ENCODE data around the gene AXIN1.

GRCh38 chr16:347203-347602, 5.3 kb downstream of the AXIN1 start:
- TF ChIP-seq POLR2AphosphoS5 (IDR thresholded peaks at IDR 0.05; ENCODE audit: insufficient read depth, low read depth, low read length) (no peak), GATA2 (IDR thresholded peaks at IDR 0.05; ENCODE audit: insufficient read depth, insufficient read length, low read depth, low read length) (no peak)
- TF ChIP-seq, protein P1, sequence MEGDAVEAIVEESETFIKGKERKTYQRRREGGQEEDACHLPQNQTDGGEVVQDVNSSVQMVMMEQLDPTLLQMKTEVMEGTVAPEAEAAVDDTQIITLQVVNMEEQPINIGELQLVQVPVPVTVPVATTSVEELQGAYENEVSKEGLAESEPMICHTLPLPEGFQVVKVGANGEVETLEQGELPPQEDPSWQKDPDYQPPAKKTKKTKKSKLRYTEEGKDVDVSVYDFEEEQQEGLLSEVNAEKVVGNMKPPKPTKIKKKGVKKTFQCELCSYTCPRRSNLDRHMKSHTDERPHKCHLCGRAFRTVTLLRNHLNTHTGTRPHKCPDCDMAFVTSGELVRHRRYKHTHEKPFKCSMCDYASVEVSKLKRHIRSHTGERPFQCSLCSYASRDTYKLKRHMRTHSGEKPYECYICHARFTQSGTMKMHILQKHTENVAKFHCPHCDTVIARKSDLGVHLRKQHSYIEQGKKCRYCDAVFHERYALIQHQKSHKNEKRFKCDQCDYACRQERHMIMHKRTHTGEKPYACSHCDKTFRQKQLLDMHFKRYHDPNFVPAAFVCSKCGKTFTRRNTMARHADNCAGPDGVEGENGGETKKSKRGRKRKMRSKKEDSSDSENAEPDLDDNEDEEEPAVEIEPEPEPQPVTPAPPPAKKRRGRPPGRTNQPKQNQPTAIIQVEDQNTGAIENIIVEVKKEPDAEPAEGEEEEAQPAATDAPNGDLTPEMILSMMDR (IDR thresholded peaks at IDR 0.05; ENCODE audit: extremely low read depth in 1 of 2, insufficient read depth in 1 of 2, low read depth in 1 of 2, low read length in 2 of 2): no peak

Data from endothelial cell of umbilical vein (primary cell).